Hepatocyte (in vitro differentiated cells): ENCODE results near the gene DLX4. TPM values are rescaled to one million over a fixed set of nuclear protein-coding genes. Genes with fewer than 3 reads are reported as not detected.

Experiments
- DNase-seq: peaks from one replicate; pipeline ENCODE4 v3.0.0-alpha.2; 2016; ENCODE audit warnings: low spot score
- H2AFZ ChIP-seq: fragments of 200-600 bp; sonication (generic); 2 replicates; pipeline ENCODE4 v1.6.0; 2016; ENCODE audit warnings: antibody characterized with exemption, mild to moderate bottlenecking
- H3K27ac ChIP-seq: fragments of 200-600 bp; sonication (generic); 2 replicates; pipeline ENCODE4 v1.5.1; 2016; ENCODE audit warnings: mild to moderate bottlenecking
- H3K27me3 ChIP-seq: fragments of 200-600 bp; sonication (generic); 2 replicates; pipeline ENCODE4 v1.6.1; 2016
- H3K36me3 ChIP-seq: fragments of 200-600 bp; sonication (generic); replicated peaks from 2 replicates; pipeline ENCODE4 v1.5.1; 2016; ENCODE audit warnings: low read depth; ENCODE audit not compliant: insufficient read depth
- H3K4me1 ChIP-seq: fragments of 200-600 bp; sonication (generic); 2 replicates; pipeline ENCODE4 v1.5.1; 2016; ENCODE audit warnings: mild to moderate bottlenecking, moderate library complexity; ENCODE audit not compliant: insufficient read depth
- H3K4me2 ChIP-seq: fragments of 200-600 bp; sonication (generic); 2 replicates; pipeline ENCODE4 v1.6.0; 2016
- H3K4me3 ChIP-seq: fragments of 200-600 bp; sonication (generic); 2 replicates; pipeline ENCODE4 v1.5.1; 2016; ENCODE audit warnings: mild to moderate bottlenecking
- H3K79me2 ChIP-seq: fragments of 200-600 bp; sonication (generic); 2 replicates; pipeline ENCODE4 v1.6.0; 2017; ENCODE audit warnings: mild to moderate bottlenecking
- H3K9me2 ChIP-seq: fragments of 200-600 bp; sonication (generic); replicated peaks from 2 replicates; pipeline ENCODE4 v1.6.0; 2017; ENCODE audit warnings: mild to moderate bottlenecking; ENCODE audit not compliant: insufficient read depth
- H3K9me3 ChIP-seq: fragments of 200-600 bp; sonication (generic); 2 replicates; pipeline ENCODE4 v1.5.1; 2016; ENCODE audit warnings: low read depth, mild to moderate bottlenecking
- H4K20me1 ChIP-seq: fragments of 200-600 bp; sonication (generic); 2 replicates; pipeline ENCODE4 v1.6.0; 2016; ENCODE audit warnings: mild to moderate bottlenecking; ENCODE audit not compliant: insufficient read depth, poor library complexity, severe bottlenecking
- EZH2 ChIP-seq: fragments of 200-600 bp; sonication (generic); IDR thresholded peaks from 2 replicates; pipeline ENCODE4 v1.6.1; 2016; ENCODE audit warnings: antibody characterized with exemption, mild to moderate bottlenecking, borderline replicate concordance
- EZH2phosphoT487 ChIP-seq: fragments of 200-600 bp; sonication (generic); IDR thresholded peaks from one replicate; pipeline ENCODE4 v1.6.1; 2018; ENCODE audit warnings: antibody characterized with exemption, mild to moderate bottlenecking, low read depth, moderate library complexity; ENCODE audit not compliant: unreplicated experiment, severe bottlenecking
- WGBS: methylation state at CpG from one replicate; pipeline ENCODE4 v1.1.6; 2016; ENCODE audit warnings: low lambda C conversion rate; ENCODE audit errors: missing lambda C conversion rate; 5-methylcytosine and 5-hydroxymethylcytosine counted together
- polyA plus RNA-seq: library from polyadenylated mRNA; unstranded; fragments of >200 nt; fragmentation: Nextera tagmentation; extraction: Ambion mirVana; gene quantifications from 2 replicates; pipeline ENCODE4 v1.2.1, GENCODE V29; 2016
- total RNA-seq: library from RNA; depleted of rRNA; stranded (reverse); fragments of >200 nt; gene quantifications from 2 replicates; pipeline ENCODE4 v1.2.3, GENCODE V29; 2014
- TF ChIP-seq, protein P1 (sequence below): fragments of 200-600 bp; sonication (generic); IDR thresholded peaks from 2 replicates; pipeline ENCODE4 v1.5.1; 2016; ENCODE audit warnings: antibody characterized with exemption, mild to moderate bottlenecking; ENCODE audit not compliant: poor library complexity

The DLX4 gene
- total and polyA plus RNA-seq, 2 experiments from 2014 or later: 0.17 to 1.4 TPM

DNA sequence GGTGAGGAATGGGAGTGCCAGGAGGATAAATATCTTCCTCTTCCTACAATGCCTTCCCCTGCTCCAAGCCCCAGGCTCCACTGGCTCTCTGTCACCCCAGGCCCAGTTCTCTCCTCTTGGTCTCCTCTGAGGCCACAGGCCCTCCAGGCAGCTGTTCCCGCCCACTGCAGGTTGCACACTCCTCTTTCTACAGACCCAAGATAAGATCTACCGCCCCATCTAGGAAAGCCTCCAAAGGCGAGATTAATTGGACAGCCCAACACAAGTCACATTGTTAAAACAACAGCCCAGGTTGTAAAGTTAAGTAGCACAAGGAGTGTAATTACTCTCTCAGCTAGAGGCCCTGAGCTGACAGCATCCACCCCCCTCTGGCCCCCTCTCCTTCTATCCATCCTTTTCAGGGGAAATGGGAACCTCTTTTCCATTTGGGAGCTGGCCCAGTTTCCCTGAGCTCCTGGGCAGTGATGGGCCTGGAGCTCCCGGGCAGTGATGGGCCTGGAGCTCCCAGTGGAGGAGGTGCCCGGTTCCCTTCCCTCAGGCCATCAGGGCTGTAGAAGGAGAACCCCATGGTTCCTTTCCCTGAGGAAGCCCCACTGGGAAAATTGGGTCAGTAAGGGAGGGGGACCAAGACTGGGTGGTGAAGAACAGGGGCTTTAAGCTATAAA, 7.3 kb downstream of the DLX4 start:
- Histone ChIP-seq H3K27me3 (peaks cover 63% of the 10 kb centered on the region), H3K9me3 (no peaks in the 10 kb centered on the region), H3K4me1 (peaks cover 13% of the 10 kb centered on the region), H3K4me3 (no peak overlapping the region), H2AFZ (no peak overlapping the region), H3K79me2 (no peaks in the 10 kb centered on the region), H3K4me2 (no peak overlapping the region), H3K27ac (no peak overlapping the region), H4K20me1 (no peaks in the 10 kb centered on the region), H3K36me3 (no peaks in the 10 kb centered on the region), H3K9me2 (no peaks in the 10 kb centered on the region)
- peak; percentile 45 for DNase-seq
- TF ChIP-seq, protein P1, sequence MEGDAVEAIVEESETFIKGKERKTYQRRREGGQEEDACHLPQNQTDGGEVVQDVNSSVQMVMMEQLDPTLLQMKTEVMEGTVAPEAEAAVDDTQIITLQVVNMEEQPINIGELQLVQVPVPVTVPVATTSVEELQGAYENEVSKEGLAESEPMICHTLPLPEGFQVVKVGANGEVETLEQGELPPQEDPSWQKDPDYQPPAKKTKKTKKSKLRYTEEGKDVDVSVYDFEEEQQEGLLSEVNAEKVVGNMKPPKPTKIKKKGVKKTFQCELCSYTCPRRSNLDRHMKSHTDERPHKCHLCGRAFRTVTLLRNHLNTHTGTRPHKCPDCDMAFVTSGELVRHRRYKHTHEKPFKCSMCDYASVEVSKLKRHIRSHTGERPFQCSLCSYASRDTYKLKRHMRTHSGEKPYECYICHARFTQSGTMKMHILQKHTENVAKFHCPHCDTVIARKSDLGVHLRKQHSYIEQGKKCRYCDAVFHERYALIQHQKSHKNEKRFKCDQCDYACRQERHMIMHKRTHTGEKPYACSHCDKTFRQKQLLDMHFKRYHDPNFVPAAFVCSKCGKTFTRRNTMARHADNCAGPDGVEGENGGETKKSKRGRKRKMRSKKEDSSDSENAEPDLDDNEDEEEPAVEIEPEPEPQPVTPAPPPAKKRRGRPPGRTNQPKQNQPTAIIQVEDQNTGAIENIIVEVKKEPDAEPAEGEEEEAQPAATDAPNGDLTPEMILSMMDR: no peak
- no peak for TF ChIP-seq EZH2
- TF ChIP-seq EZH2phosphoT487: no peak
- WGBS: 45% methylated on average over 5 of the region's 5 CpGs

- Histone ChIP-seq H3K9me2 (no peaks in the 10 kb centered on the region), H4K20me1 (no peaks in the 10 kb centered on the region), H3K36me3 (no peaks in the 10 kb centered on the region), H3K9me3 (no peaks in the 10 kb centered on the region), H3K79me2 (no peaks in the 10 kb centered on the region), H3K4me1 (peaks cover 9% of the 10 kb centered on the region), H2AFZ (no peak overlapping the region), H3K27ac (no peak overlapping the region), H3K4me3 (no peak overlapping the region), H3K4me2 (no peak overlapping the region), H3K27me3 (peaks cover 58% of the 10 kb centered on the region)
- DNase-seq: no peak
- TF ChIP-seq, protein P1: no peak
- WGBS: 57% methylated on average over 4 of the region's 4 CpGs
Observed at GRCh38 chr17:49976828-49977202, 7.8 kb downstream of the DLX4 start.

GRCh38 chr17:49977463-49978389, 8.7 kb downstream of the DLX4 start:
- H3K27ac ChIP-seq: no peak overlapping the region
- H3K9me2 ChIP-seq: no peaks in the 10 kb centered on the region
- no peak for DNase-seq
- no peaks in the 10 kb centered on the region for H4K20me1 ChIP-seq
- peaks cover 49% of the 10 kb centered on the region for H3K27me3 ChIP-seq
- no peak overlapping the region for H3K4me2 ChIP-seq
- H3K4me3 ChIP-seq: no peak overlapping the region
- 58% methylated on average over 7 of the region's 7 CpGs for WGBS
- H2AFZ ChIP-seq: no peak overlapping the region
- H3K79me2 ChIP-seq: no peaks in the 10 kb centered on the region
- no peaks in the 10 kb centered on the region for H3K4me1 ChIP-seq
- H3K9me3 ChIP-seq: no peaks in the 10 kb centered on the region
- TF ChIP-seq, protein P1: no peak
- no peak for TF ChIP-seq EZH2
- TF ChIP-seq EZH2phosphoT487: no peak
- no peaks in the 10 kb centered on the region for H3K36me3 ChIP-seq
